Measurements from ENCODE around the gene HOTAIR. TPM values are rescaled to one million over a fixed set of nuclear protein-coding genes. Genes with fewer than 3 reads are reported as not detected.
A peak's percentile ranks its signal among the peaks of the same experiment; 100 is the strongest.

The HOTAIR gene
- total RNA-seq, 1 experiment from 2014 or later: not detected

DNA sequence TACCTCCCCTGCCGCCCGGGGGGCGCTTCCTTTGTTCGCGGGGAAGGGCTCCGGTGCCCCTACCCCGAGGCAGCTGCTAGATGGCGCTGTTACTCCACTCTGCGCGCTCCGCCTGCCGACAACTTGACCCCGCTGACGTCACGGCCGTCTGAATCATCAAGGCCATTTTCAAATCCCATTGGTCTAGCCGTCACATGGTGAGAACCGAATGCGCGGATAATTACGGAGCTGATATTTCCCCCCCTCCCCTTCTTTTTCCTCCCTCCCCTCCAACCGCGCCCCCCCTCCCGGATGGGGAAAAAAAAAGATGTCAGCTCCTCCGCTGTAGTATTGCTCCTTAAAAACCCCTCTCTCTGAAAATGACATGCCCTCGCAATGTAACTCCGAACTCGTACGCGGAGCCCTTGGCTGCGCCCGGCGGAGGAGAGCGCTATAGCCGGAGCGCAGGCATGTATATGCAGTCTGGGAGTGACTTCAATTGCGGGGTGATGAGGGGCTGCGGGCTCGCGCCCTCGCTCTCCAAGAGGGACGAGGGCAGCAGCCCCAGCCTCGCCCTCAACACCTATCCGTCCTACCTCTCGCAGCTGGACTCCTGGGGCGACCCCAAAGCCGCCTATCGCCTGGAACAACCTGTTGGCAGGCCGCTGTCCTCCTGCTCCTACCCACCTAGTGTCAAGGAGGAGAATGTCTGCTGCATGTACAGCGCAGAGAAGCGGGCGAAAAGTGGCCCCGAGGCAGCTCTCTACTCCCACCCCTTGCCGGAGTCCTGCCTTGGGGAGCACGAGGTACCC lies 10.3 kb upstream of the HOTAIR start, which contains the start of gene HOXC10:
HOXC10 (plus strand) TSS at position 246 of the 791 bp plus-strand sequence; CDS start at position 360, 114 bp downstream.
- Histone ChIP-seq H3K79me2 (ENCODE audit: insufficient read depth, low read length) (no peaks in the 10 kb centered on the region), H4K5ac (ENCODE audit: insufficient read length, low read depth, low read length) (no peak within 1 kb of the TSS), H2BK12ac (ENCODE audit: insufficient read length, low read depth, low read length) (no peak within 1 kb of the TSS), H3K4me1 (ENCODE audit: insufficient read depth, low read length) (no peaks in the 10 kb centered on the region), H3K23ac (ENCODE audit: insufficient read length, low read depth, low read length) (no peak within 1 kb of the TSS), H3K18ac (ENCODE audit: insufficient read length, low read depth, low read length) (no peak within 1 kb of the TSS), H3K4ac (ENCODE audit: low read depth, low read length) (no peak within 1 kb of the TSS), H4K91ac (ENCODE audit: insufficient read length, low read depth, low read length) (no peak within 1 kb of the TSS), H3K9ac (ENCODE audit: extremely low read depth, insufficient read length, low read length) (no peak within 1 kb of the TSS), H2AK5ac (ENCODE audit: insufficient read length, low read length) (no peak within 1 kb of the TSS), H3K9me3 (ENCODE audit: control insufficient read depth, low read depth, low read length) (no peaks in the 10 kb centered on the region), H2AFZ (ENCODE audit: low read length) (no peak within 1 kb of the TSS), H2BK120ac (ENCODE audit: low read depth, low read length, poor library complexity, severe bottlenecking) (no peak within 1 kb of the TSS), H3K79me1 (ENCODE audit: insufficient read depth, low read depth, low read length, poor library complexity, severe bottlenecking) (no peaks in the 10 kb centered on the region), H4K20me1 (ENCODE audit: control insufficient read depth, insufficient read depth, insufficient read length) (no peaks in the 10 kb centered on the region), H3K27ac (ENCODE audit: insufficient read length, low read depth, low read length) (no peak within 1 kb of the TSS), H3T11ph (ENCODE audit: low read length) (no peak within 1 kb of the TSS), H3K14ac (ENCODE audit: insufficient read depth, low read length) (no peak within 1 kb of the TSS), H3K27me3 (ENCODE audit: insufficient read depth, low read length) (peaks cover 94% of the 10 kb centered on the region), H3K23me2 (ENCODE audit: insufficient read length, low read depth, low read length, poor library complexity, severe bottlenecking) (no peaks in the 10 kb centered on the region), H3K4me2 (ENCODE audit: insufficient read depth, insufficient read length, low read length) (peak within 1 kb of the TSS; percentile 10), H2BK5ac (ENCODE audit: insufficient read length, low read length) (no peak within 1 kb of the TSS), H2BK15ac (ENCODE audit: low read depth, low read length) (no peak within 1 kb of the TSS), H4K8ac (replicated peaks; ENCODE audit: insufficient read length, low read depth, low read length) (no peak within 1 kb of the TSS), H3K56ac (ENCODE audit: insufficient read length, low read depth, low read length) (no peak within 1 kb of the TSS), H2BK20ac (ENCODE audit: low read depth, low read length, poor library complexity, severe bottlenecking) (no peak within 1 kb of the TSS)
- TF ChIP-seq, protein P1, sequence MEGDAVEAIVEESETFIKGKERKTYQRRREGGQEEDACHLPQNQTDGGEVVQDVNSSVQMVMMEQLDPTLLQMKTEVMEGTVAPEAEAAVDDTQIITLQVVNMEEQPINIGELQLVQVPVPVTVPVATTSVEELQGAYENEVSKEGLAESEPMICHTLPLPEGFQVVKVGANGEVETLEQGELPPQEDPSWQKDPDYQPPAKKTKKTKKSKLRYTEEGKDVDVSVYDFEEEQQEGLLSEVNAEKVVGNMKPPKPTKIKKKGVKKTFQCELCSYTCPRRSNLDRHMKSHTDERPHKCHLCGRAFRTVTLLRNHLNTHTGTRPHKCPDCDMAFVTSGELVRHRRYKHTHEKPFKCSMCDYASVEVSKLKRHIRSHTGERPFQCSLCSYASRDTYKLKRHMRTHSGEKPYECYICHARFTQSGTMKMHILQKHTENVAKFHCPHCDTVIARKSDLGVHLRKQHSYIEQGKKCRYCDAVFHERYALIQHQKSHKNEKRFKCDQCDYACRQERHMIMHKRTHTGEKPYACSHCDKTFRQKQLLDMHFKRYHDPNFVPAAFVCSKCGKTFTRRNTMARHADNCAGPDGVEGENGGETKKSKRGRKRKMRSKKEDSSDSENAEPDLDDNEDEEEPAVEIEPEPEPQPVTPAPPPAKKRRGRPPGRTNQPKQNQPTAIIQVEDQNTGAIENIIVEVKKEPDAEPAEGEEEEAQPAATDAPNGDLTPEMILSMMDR (conservative IDR thresholded peaks at IDR 0.05): peak; percentile 75
- Mint-ChIP-seq H3K4me3 (peak within 1 kb of the TSS in 1 of 2 experiments; percentile 63; a peak in 3 of 5 replicates), H3K9me3 (peaks cover 3 to 11% of the 10 kb centered on the region in 2 experiments; a peak in 4 of 5 replicates), H3K4me1 (peaks cover 3 to 8% of the 10 kb centered on the region in 2 experiments; a peak in 2 of 4 replicates), H3K36me3 (ENCODE audit: insufficient read depth in 1 of 3, low read depth in 3 of 3) (no peaks in the 10 kb centered on the region; a peak in 2 of 7 replicates), H3K27ac (no peak within 1 kb of the TSS), H3K27me3 (ENCODE audit: low read depth) (peaks cover 100% of the 10 kb centered on the region)
- WGBS (ENCODE audit: extremely low coverage, insufficient read length, low lambda C conversion rate): no CpG with 5 or more reads among the region's 55 CpGs
- DNase-seq: peak; percentile 94
